ENCODE measurements around the gene KHK.
"Not testable (repeated sequence)": the region's sequence is repeated elsewhere in the genome, so short reads cannot be mapped to it uniquely, and the experiment has no call there.

The KHK gene

DNA sequence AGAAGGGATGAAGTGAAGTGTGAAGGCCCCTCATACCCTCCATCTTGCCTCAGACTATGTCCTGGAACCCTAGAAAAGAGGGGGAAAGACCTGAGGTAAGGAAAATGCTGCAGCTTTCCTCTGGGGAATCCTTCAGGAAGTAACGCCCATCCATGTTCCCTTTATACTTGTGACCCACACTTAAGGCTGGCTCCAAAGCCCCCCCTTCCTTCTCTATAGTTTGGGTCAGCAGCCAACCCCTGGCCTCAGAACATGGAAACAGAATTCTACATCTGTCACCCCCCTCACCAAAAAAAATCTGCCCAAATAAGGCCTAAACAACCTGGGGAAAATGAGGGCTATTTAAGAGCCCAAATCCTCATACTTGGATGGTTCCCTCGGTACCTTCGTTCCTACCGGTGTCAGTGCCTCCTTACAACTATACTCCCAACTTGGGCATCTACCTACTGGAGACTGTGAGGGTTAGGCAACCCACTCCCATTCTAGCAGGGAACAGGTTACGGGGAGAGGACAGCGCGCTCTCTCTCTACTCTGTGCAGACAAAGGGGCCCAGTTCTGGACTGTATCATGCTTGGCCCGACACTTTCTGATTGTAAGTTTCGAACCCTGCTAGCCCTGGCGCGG lies 15.8 kb upstream of the KHK start:
- H3K4me3 ChIP-seq (replicated peaks in 1 of 2; ENCODE audit: low read depth in 2 of 2, low read length in 2 of 2): peak overlapping the region; percentile 96 to 100
- DNase-seq (ENCODE audit: low read depth in 2 of 2): no peak
- TF ChIP-seq, protein P1, sequence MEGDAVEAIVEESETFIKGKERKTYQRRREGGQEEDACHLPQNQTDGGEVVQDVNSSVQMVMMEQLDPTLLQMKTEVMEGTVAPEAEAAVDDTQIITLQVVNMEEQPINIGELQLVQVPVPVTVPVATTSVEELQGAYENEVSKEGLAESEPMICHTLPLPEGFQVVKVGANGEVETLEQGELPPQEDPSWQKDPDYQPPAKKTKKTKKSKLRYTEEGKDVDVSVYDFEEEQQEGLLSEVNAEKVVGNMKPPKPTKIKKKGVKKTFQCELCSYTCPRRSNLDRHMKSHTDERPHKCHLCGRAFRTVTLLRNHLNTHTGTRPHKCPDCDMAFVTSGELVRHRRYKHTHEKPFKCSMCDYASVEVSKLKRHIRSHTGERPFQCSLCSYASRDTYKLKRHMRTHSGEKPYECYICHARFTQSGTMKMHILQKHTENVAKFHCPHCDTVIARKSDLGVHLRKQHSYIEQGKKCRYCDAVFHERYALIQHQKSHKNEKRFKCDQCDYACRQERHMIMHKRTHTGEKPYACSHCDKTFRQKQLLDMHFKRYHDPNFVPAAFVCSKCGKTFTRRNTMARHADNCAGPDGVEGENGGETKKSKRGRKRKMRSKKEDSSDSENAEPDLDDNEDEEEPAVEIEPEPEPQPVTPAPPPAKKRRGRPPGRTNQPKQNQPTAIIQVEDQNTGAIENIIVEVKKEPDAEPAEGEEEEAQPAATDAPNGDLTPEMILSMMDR (IDR thresholded peaks at IDR 0.05; ENCODE audit: low read depth, low read length): no peak

GRCh38 chr2:27071277-27071989 lies 15.1 kb upstream of the KHK start, which contains the start of gene OST4:
TSS of gene OST4 (minus strand) at chr2:27071654.
- DNase-seq (ENCODE audit: low read depth in 2 of 2): peak; percentile 92 to 95
- TF ChIP-seq, protein P1 (IDR thresholded peaks at IDR 0.05; ENCODE audit: low read depth, low read length): no peak
- H3K4me3 ChIP-seq (replicated peaks in 1 of 2; ENCODE audit: low read depth in 2 of 2, low read length in 2 of 2): peak within 1 kb of the TSS; percentile 96 to 100

DNA sequence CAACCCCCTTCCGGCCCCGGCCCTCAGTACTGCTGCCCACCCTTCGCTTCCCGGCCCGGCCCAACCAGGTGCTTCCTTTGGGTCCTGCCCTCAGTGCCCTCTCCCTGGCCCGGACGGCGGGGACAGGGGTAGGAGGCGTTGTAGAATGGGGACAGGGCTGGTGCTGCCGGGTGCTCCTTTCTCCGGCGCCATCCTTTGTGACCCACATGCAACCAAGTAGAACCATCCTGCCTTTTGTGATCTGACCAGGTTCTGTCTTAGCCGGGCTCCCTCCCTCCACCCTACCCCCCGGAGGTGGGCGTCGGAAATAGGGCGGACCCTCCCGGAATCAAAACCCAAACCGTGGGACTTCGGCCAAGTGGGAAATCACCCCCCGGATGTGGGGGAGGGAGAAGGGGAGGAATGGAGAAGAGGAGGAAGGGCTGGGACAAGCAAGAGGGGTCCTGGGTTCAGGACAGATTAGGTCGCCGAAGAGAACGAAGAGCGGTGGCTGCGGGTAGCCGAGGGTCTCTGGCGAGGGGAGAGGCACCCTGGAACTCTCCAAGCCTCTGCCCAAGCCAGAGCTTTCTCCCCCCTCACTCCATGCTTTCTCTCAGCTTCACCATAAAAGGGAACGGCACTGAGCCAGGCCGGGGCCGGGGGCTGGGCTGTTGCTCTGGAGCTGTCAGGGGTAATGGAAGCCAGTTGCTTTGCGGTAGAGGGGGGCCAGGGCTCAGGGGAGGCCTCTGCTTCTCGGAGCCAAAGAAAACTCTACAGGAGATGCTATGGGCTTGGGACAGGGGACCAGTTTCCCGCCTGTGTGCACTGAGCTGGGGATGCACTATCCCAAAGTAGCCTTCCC lies 14.4 kb upstream of the KHK start:
- TF ChIP-seq, protein P1 (IDR thresholded peaks at IDR 0.05; ENCODE audit: low read depth, low read length): no peak
- H3K4me3 ChIP-seq (replicated peaks in 1 of 2; ENCODE audit: low read depth in 2 of 2, low read length in 2 of 2): peak overlapping the region; percentile 54 to 57
- DNase-seq (ENCODE audit: low read depth in 2 of 2): peak; percentile 49 to 93

GRCh38 chr2:27072920-27073319 lies 13.7 kb upstream of the KHK start:
- no peak overlapping the region for H3K4me3 ChIP-seq (replicated peaks in 1 of 2; ENCODE audit: low read depth in 2 of 2, low read length in 2 of 2)

DNA sequence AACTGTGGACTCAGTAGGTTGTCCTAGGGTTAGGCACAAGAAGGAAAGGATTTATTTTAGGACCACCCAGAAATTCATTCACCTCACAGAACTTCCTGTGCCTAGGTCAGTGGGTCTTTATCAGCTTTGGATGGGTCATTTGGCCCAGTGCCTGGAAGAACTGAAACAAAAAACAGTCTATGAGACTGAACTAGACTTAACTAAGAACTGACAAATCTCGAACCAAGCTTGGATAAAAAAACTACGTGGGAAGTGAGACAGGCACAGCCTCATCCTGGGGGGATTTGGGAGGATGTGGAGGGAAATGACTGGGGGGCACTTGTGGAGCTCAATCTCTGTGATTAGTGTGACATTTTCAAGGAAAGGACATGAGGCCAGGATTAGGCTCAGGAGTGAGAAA lies 12.8 kb upstream of the KHK start:
- no peak overlapping the region for H3K4me3 ChIP-seq (replicated peaks in 1 of 2; ENCODE audit: low read depth in 2 of 2, low read length in 2 of 2)
- TF ChIP-seq, protein P1 (IDR thresholded peaks at IDR 0.05; ENCODE audit: low read depth, low read length): no peak
- DNase-seq (ENCODE audit: low read depth in 2 of 2): peak in 1 of 2 donors; percentile 36

More at GRCh38 chr2:27072920-27073319, 13.7 kb upstream of the KHK start:
- DNase-seq (ENCODE audit: low read depth in 2 of 2): peak; percentile 60 to 65
- TF ChIP-seq, protein P1 (IDR thresholded peaks at IDR 0.05; ENCODE audit: low read depth, low read length): no peak

DNA sequence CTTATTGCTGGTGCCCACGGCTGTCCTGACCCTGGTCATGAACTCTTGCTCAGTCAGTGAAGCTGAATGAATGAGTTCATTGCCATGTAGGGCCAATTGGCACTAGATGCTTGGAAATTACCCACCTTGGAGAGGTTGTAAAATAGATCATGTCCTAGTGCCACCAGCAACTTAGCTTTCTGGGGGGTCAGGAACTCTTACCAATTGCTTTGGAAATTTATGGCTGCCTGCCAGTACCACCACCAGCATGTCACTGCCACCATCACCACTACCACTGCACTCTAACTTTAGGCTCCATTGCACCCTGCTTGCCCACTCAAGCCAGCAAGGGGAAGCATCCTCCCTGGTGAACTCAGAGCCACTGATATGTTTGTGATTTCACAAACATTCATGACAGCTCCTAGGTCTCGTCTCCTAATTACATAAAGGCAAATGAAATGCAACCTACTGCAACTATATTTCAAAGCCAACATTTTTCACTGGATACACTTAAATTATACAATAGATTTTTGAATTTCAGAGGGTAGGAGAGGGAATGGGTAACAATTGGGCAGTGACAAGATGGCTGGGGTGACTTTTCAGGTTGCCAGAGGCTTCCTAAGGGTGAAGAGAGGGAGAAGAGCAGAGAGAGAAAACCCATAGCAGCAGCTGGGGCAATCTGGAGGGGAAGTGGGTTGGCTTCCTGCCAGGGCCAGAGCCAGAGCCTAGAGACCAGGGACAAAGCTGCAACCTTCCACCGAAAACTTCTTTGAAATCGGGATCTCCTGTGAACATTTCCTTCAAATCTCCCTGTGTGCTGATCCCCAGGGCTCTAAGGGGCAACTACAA lies 11.6 kb upstream of the KHK start:
- DNase-seq (ENCODE audit: low read depth in 2 of 2): peak; percentile 48 to 69
- H3K4me3 ChIP-seq (replicated peaks in 1 of 2; ENCODE audit: low read depth in 2 of 2, low read length in 2 of 2): no peak overlapping the region
- TF ChIP-seq, protein P1 (IDR thresholded peaks at IDR 0.05; ENCODE audit: low read depth, low read length): no peak

DNA sequence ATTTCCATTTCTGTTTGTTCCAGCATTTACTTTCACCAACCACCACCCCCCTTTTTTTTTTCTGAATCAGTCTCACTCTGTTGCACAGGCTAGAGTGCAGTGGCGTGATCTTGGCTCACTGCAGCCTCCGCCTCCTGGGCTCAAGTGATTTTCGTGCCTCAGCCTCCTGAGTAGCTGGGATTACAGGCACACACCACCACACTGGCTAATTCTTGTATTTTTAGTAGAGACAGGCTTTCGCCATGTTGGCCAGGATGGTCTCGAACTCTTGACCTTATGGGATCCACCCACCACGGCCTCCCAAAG lies 11.1 kb upstream of the KHK start:
- not testable (repeated sequence) for DNase-seq (ENCODE audit: low read depth in 2 of 2); H3K4me3 ChIP-seq (replicated peaks in 1 of 2; ENCODE audit: low read depth in 2 of 2, low read length in 2 of 2)

All from cardiac fibroblast (primary cell).